M059J (cell line): Measurements from ENCODE around the gene NFE2L1. TPM values are rescaled to one million over a fixed set of nuclear protein-coding genes. Genes with fewer than 3 reads are reported as not detected.
"Not testable (repeated sequence)": the region's sequence is repeated elsewhere in the genome, so short reads cannot be mapped to it uniquely, and the experiment has no call there.

Experiments
- DNase-seq: peaks from one replicate; pipeline ENCODE4 v3.0.0-alpha.2; 2012; ENCODE audit warnings: low read depth
- total RNA-seq: library from RNA; depleted of rRNA; stranded (reverse); fragments of >200 nt; shearing (Covaris generic); gene quantifications from 2 replicates; pipeline ENCODE4 v1.2.3, GENCODE V29; 2014

NFE2L1 gene
- total RNA-seq, 1 experiment from 2014 or later = 68.7 TPM

DNA sequence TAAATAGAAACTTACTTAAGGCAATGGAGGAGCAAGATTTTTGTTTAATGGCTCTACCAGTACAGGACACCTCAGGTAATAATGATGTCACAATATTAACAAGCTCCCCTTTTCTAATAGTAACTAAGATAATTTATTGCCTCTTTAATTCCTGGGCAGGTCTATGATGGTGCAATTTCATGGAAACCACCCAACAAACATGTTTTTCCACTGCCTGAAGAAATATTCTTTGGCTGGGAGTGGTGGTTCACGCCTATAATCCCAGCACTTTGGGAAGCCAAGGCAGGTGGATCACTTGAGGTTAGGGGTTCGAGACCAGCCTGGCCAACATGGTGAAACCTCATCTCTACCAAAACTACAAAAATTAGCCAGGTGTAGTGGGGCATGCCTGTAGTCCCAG is 19.6 kb downstream of the NFE2L1 start:
- not testable (repeated sequence) for DNase-seq

DNA sequence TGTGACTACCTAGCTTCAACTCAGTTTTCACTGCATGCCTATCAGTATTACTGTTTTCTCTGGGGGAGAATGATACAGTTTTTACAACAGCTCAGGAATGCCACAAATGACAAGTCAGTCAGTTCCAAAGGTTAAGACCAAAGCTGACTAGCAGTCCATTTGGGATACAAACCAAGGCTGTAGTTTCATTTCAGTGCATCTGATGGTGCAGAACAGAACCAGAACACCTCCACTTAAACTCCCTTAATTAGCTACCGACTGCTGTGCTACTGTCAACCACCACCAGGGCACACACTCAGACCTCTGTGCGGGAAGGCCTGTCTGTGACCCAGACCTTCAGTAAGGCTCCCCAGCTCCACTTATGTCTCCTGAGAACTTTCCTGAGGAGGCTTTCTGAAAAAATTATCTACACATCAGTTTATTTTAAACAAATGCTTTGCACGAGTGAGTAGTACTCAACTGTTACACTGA is 20.4 kb downstream of the NFE2L1 start:
- peak; percentile 58 for DNase-seq

DNA sequence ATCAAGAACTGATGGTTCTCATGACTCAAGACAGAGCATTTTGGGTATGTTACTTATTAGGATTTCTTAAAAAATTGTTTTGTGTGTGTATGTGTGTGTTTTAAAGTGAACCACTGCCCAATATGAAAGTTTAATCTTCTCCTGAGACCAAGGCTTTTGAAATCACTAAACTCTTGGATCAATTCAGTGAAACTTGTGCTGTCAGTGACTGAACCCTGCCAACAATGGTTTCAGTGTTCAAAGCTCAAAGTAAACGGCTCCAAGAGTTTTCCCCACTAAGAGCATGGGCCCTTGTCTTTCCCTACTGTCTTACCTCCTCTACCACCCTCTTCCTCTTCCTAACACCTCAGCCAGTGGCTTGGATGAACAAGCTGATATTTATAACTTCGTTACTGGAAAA is 22.0 kb downstream of the NFE2L1 start:
- DNase-seq = no peak

DNA sequence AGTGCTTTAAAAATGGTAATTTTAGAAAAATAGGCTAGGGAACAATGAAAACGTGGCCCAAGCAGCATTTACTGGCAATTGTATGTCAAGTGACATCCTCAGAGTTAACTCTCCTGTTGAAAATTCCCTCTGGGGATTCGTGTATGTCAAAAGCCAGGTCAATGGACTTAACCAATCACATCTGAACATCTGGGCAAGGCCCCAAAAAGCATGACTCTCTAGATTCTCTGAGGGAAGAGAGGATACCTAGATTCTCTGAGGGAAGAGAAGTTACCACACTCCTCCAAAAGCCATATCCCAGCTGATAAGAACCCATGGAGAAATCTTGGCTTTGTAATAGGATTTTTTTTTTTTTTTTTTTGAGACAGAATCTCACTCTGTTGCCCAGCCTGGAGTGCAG is 23.5 kb downstream of the NFE2L1 start:
- DNase-seq = no peak

DNA sequence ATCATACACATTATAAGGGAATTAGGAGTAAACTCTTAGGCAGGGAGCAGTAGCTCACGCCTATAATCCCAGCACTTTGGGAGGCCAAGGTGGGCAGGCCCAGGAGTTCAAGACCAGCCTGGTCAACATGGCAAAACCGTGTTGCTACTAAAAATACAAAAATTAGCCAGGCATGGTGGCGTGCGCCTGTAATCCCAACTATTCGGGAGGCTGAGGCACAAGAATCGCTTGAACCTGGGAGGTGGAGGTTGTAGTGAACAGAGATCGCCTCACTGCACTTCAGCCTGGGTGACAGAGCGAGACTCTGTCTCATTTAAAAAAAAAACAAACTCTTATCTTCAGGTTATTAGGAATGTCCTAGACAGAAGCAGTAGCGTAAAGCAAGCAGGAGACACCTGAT is 24.7 kb downstream of the NFE2L1 start:
- not testable (repeated sequence) for DNase-seq

DNA sequence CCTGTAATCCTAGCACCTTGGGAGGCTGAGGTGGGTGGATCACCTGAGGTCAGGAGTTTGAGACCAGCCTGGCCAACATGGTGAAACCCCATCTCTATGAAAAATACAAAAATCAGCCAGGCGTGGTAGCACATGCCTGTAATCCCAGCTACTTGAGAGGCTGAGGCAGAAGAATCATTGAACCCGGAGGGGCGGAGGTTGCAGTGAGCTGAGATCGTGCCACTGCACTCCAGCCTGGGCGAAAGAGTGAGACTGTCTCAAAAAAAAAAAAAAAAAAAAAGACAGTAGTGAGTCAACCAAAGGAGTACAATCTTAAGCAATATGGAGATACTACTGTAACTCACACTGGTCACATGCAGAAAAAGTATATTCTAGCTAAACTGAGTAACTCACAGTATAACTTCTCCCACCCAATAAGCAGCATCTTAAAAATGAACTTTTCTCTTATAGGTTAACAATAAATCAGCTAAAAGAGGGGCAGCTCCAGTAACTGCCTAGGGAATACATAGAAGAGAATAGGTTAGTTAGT is 25.5 kb downstream of the NFE2L1 start:
- DNase-seq = not testable (repeated sequence)

DNA sequence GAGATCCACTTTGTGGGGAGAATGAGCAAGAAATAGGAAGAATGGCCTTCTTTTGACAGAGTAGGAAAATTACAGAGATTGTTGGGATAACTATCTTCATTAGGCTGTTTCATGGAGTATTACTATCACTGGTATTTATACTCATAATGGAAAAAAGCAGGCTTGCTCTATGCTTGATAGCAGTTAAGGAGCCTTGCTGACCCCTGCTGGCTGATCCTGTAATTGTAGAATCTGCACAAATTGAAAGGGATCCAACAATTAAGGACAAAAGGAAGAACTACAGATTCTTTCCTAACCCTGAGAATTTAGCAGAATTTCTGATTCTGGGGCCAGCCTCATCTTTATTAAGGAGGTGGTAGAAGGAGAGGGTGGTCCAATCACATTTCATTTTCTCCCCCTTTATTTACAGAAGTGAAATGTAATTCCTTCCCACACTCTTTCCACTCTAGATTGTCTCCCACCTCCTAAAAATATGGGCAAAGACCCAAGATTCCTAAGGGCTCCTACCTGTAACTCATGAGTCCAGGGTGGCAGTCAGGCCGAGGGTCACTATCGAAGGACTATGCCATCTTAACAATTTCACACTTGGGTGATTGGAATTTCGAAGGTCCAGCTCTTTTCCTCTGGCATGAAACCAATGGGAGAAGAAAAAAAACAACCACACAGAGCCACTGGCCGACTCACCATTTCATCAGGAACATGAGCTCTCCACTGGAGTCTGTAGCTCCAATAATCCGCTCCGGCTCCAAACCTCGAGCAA is 26.3 kb downstream of the NFE2L1 start:
- peak; percentile 73 for DNase-seq

DNA sequence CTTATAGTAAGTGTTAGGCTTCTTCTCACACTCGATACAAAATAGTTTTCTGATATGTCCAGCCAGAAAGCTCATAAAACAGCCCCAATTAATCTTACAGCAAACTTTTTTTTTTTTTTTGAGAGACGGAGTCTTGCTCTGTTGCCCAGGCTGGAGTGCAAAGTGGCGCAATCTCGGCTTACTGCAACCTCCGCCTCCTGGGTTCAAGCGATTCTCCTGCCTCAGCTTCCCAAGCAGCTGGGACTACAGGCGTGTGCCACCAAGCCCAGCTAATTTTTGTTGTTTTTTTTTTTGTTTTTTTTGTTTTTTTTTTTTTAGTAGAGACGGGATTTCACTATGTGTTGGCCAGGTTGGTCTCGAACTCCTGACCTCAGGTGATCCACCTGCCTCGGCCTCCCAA is 29.0 kb downstream of the NFE2L1 start:
- DNase-seq = not testable (repeated sequence)

DNA sequence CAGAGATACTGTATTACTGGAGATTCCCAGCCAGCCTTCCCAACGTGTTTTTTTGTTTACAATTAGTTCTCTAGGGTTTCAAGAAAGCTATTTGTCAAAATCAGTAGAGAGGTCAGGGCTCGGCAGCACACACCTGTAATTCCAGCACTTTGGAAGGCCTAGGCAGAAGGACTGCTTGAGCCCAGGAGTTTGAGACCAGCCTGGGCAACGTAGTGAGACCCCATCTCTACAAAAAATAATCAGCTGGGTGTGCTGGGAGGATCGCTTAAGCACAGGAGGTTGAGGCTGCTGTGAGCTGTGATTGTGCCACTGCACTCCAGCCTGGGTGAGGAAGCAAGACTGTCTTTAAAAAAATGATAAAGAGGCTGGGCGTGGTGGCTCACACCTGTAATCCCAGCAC is 33.7 kb downstream of the NFE2L1 start:
- no peak for DNase-seq

DNA sequence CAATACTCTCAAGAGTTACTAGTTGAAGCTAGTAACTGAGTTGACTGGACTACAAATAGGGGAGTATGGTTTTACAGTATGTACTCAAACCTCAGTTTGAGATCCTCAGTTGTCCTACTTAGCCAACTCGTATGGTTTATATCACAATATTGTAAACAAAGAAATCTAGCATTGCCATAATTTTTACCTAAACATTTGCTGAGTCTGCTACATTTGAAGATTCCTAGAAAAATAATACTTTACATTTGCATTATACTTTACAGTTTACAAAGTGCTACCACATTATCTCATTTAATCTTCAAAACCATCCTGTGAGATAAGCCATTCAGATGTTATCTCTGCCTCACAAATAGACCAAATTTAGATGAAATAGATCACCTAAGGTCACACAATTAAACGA is 36.8 kb downstream of the NFE2L1 start:
- no peak for DNase-seq

DNA sequence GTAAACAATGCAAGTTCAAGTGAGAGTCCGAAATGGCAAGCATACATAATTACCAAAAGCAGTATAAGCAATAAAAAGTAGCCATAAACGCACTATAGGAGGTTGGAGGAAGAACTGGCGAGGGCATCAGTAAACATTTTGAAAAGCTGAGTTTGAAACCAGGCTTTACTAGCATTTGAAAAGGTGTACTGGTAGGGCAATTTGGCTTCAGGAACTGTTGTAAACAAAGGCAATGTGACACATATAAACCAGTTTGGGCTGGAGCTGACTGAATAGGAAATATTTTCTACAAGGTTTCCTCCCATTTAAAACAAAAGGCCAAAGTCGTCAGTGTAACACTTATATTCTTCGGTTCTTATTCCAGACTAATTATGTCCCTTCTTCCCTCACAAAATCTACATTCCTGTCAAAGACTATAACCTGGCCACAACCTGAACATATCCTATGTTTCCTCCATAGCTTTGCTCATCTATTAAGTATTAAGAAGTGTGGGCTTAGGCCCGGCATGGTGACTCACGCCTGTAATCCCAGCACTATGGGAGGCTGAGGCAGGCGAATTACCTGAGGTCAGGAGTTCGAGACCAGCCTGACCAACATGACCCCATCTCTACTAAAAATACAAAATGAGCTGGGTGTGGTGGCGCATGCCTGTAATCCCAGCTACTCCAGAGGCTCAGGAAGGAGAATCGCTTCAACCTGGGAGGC is 45.3 kb downstream of the NFE2L1 start:
- no peak for DNase-seq

DNA sequence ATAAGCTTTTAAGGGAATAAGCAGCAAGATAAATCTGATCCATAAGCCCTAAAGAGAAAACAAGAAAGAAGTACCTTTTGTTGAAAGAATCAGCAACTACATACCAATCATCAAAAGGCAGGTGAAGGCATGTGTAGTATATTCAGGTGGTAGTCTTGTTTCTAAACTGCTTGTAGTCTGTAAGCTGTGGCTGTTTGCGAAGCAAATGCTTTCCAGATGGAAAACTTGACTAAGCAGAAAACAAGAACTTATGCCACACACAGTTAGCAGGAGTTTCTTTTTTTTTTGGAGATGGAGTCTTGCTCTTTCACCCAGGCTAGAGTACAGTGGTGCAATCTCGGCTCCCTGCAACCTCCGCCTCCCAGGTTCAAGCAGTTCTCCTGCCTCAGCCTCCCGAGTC is 47.5 kb downstream of the NFE2L1 start:
- DNase-seq = no peak

DNA sequence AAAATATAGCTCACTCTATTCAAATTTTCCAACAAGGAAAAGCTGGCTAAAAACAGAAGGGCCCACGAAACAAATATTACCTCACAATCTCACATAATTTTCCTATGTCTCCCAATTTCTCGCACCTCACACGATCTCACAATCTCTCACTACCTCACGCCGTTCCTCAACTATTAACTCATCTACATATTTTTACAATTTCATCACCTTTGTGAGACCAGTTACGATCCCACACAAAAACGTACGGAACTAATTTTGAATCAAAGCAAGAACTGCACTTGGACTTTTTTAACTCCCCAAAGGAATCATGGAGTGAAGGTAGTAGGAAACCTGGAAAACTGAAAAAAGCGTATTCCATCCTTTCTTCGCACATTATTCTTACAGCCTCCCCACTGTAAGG is 52.0 kb downstream of the NFE2L1 start:
- peak; percentile 39 for DNase-seq

DNA sequence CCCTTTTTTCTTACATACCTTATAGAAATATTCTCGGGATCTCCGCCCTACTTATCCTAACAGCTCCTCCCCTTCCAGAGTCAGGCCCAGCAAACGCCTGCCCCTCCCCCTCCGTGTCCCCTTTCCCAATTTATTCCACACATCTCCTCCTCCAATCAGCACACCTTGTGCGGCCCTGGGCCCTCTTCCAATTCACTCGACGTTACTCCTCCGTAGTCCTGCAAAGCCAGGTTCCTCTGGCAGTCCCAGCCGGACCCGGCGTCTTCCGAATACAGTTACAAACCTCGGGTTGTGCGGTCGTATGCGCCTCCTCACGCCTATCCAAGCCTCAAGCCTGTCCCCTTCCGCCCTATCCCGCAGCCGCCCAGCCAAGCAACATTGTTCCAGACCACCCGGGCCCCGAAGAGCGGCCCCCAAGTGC is 52.4 kb downstream of the NFE2L1 start:
- peak; percentile 67 for DNase-seq

DNA sequence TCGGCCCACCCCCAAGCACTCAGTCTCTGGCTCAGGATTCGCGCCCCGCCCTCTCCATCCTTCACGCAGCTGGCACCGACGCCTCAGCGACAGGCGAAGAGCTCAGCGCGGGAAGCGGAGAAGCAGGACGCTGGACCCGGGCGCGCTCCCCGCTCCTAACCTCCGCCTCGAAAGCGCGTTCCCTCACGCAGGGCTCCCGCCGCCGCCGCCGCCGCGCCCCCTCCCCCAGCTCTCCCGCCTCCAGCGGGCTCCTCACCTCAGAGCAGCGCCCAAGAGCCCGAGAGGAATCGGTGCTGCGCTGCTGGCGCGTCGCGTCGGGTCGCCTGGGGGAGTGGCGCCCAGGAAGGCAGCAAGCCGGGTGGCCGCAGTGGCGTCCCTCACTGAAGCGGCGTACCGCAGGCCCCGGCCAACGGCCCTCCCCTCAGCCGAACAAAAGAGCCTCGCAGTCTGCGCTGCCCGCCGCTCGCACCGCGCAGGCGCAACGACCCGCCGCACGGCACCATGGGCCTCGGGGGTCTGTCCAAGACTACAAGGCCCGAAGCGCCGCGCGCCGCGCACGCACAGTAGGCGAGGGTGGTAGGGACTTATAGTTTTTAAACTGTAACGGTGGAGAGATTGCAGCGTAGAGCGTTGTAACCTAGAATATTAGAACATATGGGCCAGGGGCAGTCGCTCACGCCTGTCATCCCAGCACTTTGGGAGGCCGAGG is 53.0 kb downstream of the NFE2L1 start, which contains the start of gene CBX1:
Gene CBX1, minus strand, starts transcription at position 467 of the 709 bp plus-strand sequence. CDS start 24,474 bp downstream, outside the sequence.
- DNase-seq = peak; percentile 94

DNA sequence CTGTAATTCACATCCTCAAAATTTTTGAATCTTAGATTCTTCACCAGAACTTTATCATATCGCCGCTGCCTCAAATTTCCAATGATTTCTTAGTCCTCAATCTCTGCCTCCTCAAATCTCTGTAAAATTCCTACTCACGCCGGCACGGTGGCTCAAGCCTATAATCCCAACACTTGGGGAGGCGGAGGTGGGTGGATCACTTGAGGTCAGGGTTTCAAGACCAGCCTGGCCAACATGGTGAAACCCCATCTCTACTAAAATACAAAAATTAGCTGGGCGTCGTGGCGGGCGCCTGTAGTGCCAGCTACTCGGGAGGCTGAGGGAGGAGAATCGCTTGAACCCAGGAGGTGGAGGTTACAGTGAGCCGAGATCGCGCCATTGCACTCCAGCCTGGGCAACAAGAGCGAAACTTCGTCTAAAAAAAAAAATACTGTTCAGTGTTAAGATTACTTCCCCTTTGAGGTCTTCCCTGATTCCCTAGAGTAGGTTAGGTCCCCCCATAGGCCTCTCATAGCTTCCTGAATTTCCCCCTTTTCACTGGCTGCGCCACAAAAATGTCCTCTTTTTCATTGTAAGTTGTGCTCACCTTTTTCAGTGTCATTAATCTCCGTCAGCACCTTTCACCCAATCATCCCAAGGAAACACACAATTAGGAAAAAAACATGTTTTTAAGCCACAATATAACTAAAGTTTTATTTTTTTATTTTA is 54.0 kb downstream of the NFE2L1 start:
- no peak for DNase-seq

DNA sequence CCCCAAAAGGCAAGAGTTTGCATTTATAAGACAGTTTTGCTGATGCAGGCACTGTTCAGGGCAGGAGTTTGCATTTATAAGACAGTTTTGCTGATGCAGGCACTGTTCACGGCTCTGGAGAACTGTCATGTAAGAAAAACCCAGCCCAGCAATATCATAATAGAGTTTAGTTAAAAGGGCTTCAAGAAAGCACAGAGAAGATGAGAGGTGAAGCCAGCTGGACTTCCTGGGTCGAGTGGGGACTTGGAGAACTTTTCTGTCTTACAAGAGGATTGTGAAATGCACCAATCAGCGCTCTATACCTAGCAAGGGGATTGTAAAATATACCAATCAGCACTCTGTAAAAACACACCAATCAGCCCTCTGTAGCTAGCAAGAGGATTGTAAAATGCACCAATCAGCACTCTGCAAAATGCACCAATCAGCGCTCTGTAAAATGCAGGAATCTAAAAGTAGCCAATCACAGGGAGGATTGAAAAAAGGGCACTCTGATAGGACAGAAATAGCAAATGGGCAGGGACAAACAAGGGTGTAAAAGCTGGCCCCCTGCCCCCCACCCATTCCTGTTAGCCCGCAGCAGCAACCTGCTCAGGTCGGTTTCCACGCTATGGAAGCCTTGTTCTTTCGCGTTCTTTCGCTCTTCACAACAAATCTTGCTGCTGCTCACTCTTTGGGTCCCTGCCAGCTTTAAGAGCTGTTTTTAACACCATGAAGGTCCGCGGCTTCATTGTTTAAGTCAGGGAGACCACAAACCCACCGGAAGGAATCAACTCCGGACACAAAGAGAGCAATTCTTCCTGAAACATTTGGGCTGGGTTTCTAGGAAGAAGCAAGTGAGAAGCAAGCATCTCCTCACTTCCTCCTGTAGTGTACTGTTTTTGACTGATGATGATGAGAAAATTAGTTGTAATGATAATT is 54.9 kb downstream of the NFE2L1 start:
- DNase-seq = no peak

DNA sequence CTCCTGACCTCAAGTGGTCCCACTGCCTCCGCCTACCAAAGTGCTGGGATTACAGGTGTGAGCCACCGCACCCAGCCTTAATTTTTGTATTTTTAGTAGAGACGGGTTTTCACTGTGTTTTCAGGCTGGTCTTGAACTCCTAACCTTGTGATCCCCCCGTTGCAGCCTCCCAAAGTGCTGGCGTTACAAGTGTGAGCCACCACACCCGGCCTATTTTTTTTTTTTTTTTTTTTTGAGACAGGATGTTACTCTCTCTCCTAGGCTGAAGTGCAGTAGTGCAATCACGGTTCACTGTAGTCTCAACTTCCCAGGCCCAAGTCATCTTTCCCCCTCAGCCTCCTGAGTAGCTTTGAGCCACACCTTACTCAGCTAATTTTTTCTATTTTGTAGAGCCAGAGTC is 56.3 kb downstream of the NFE2L1 start:
- no peak for DNase-seq

DNA sequence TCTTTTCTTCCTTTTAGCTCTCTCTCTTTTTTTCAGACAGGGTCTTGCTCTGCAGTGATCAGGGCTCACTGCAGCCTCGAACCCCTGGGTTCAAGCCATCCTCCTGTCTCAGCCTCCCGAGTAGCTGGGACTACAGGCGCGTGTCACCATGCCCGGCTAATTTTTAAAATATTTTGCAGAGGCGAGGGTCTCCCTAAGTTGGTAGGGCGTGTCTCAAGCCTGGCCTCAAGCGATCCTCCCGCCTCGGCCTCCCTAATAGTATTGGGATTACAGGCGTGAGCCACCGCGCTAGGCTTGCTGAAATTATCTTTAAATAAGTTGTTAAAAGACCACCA is 58.6 kb downstream of the NFE2L1 start:
- no peak for DNase-seq
